ENCODE data around the gene ATP1A2.

ATP1A2 gene

GRCh38 chr1:160188341-160188740, 72.8 kb downstream of the ATP1A2 start:
- POLR2A ChIA-PET: no interaction called here
- Histone ChIP-seq H3K27ac (ENCODE audit: extremely low read depth, low read depth, low read length) (no peak overlapping the region), H3K9me3 (ENCODE audit: control insufficient read depth, insufficient read depth, low read depth, low read length) (no peaks in the 10 kb centered on the region), H3K4me3 (ENCODE audit: low read depth, low read length) (no peak overlapping the region), H3K4me1 (ENCODE audit: control insufficient read depth, insufficient read depth, low read length) (no peaks in the 10 kb centered on the region), H3K36me3 (ENCODE audit: control insufficient read depth in 2 of 2, insufficient read depth in 1 of 2, low read length in 2 of 2) (no peaks in the 10 kb centered on the region)
- CTCF ChIA-PET: interaction anchor here (1.1 to 6.7 kb wide), 4 partner anchors 61 to 103 kb away, joined by 3 to 88 read pairs (median 28); no protein-coding TSS in a partner anchor
- TF ChIP-seq ZFP37 (tag by site-specific recombination; IDR thresholded peaks at IDR 0.05) (no peak), ZNF394 (tag by site-specific recombination; IDR thresholded peaks at IDR 0.05; ENCODE audit: borderline replicate concordance) (no peak), ZNF629 (tag by site-specific recombination; IDR thresholded peaks at IDR 0.05) (no peak), ZNF658 (tag by site-specific recombination; IDR thresholded peaks at IDR 0.05) (no peak), OVOL3 (tag by site-specific recombination; IDR thresholded peaks at IDR 0.05) (no peak), HOXC10 (CRISPR knock-in tag; IDR thresholded peaks at IDR 0.05) (no peak)

- ChIA-PET CTCF (interaction anchor here (0.5 to 6.7 kb wide), 15 partner anchors 13 to 469 kb away, joined by 3 to 88 read pairs (median 4); partner anchors contain the start of genes PEA15 and PIGM), POLR2A (no interaction called here)
- H3K4me1 ChIP-seq (ENCODE audit: control insufficient read depth, insufficient read depth, low read length): no peaks in the 10 kb centered on the region
- no peaks in the 10 kb centered on the region for H3K36me3 ChIP-seq (ENCODE audit: control insufficient read depth in 2 of 2, insufficient read depth in 1 of 2, low read length in 2 of 2)
- no peaks in the 10 kb centered on the region for H3K9me3 ChIP-seq (ENCODE audit: control insufficient read depth, insufficient read depth, low read depth, low read length)
- H3K27ac ChIP-seq (ENCODE audit: extremely low read depth, low read depth, low read length): no peak within 1 kb of the TSS
- H3K4me3 ChIP-seq (ENCODE audit: low read depth, low read length): no peak within 1 kb of the TSS
- no peak for TF ChIP-seq ZIC2 (tag by site-specific recombination; IDR thresholded peaks at IDR 0.05)
- TF ChIP-seq PATZ1 (tag by site-specific recombination; IDR thresholded peaks at IDR 0.05): peak; percentile 32; the same call in 1 of the 2 replicates
- TF ChIP-seq ZNF692 (tag by site-specific recombination; IDR thresholded peaks at IDR 0.05): 0 out of 2 replicates have a peak, but pooled peaks have one; percentile 27
- no peak for TF ChIP-seq ZNF830 (tag by site-specific recombination; IDR thresholded peaks at IDR 0.05; ENCODE audit: low read depth)
- TF ChIP-seq ZNF146 (tag by site-specific recombination; IDR thresholded peaks at IDR 0.05): no peak
- 0 out of 2 replicates have a peak, but pooled peaks have one; percentile 10 for TF ChIP-seq SP3 (tag by site-specific recombination; IDR thresholded peaks at IDR 0.05)
- peak; percentile 64; the same call in 1 of the 2 replicates for TF ChIP-seq ATF2 (tag by site-specific recombination; IDR thresholded peaks at IDR 0.05; ENCODE audit: low read depth)
- peak; percentile 93 for TF ChIP-seq KLF17 (tag by site-specific recombination; IDR thresholded peaks at IDR 0.05)
- TF ChIP-seq ZBTB6 (tag by site-specific recombination; IDR thresholded peaks at IDR 0.05): peak; percentile 10; the same call in 1 of the 2 replicates
- peak; percentile 55; the same call in 1 of the 2 replicates for TF ChIP-seq SP7 (tag by site-specific recombination; IDR thresholded peaks at IDR 0.05)
- TF ChIP-seq PRDM10 (tag by site-specific recombination; IDR thresholded peaks at IDR 0.05): peak; percentile 59; the same call in 1 of the 2 replicates
- TF ChIP-seq ZFP3 (tag by site-specific recombination; IDR thresholded peaks at IDR 0.05; ENCODE audit: low read depth): no peak
- no peak for TF ChIP-seq GLI4 (tag by site-specific recombination; IDR thresholded peaks at IDR 0.05)
- no peak for TF ChIP-seq ZNF624 (tag by site-specific recombination; IDR thresholded peaks at IDR 0.05)
- TF ChIP-seq ZNF76 (tag by site-specific recombination; IDR thresholded peaks at IDR 0.05; ENCODE audit: borderline replicate concordance, low read depth): no peak
- no peak for TF ChIP-seq ZNF121 (tag by site-specific recombination; IDR thresholded peaks at IDR 0.05)
Measured at GRCh38 chr1:160189649-160190625, 74.4 kb downstream of the ATP1A2 start, which contains the start of gene CASQ1. TSS of gene CASQ1 (plus strand) at chr1:160190575. CDS start at chr1:160190752, 177 bp downstream.

Measured in HEK293 (cell line).